ENCODE results near the gene NARF.
"Not testable (repeated sequence)": the region's sequence is repeated elsewhere in the genome, so short reads cannot be mapped to it uniquely, and the experiment has no call there.

Gene NARF

DNA sequence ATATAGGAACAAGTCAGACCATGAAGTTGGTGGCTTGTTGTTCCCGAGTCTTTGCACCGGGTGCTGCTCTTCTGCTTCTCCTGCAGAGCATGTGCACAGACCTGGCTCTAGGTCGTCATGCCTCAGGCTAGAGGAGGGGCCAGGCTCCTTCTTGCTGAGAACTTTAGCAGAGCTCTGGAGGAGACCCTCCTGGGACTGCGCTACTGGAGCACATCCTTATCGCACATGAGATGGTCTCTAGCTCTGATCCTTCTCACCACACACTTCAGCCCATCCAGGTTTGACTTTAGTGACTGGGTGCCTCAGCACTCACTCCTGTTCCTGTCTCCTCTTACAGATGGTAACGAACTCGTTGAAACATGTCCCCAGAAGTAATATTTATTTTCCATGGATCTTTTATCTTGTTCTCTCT, 75.9 kb downstream of the NARF start:
- no peaks in the 10 kb centered on the region for H3K9me3 ChIP-seq (ENCODE audit: severe bottlenecking)
- peaks cover 35% of the 10 kb centered on the region for H3K36me3 ChIP-seq
- H3K27me3 ChIP-seq (ENCODE audit: insufficient read depth, low read depth, severe bottlenecking) = no peaks in the 10 kb centered on the region
- H3K27ac ChIP-seq = no peak overlapping the region
- no peak for DNase-seq
- no peak overlapping the region for H3K4me3 ChIP-seq (ENCODE audit: low read depth, low read length)
- TF ChIP-seq, protein P1, sequence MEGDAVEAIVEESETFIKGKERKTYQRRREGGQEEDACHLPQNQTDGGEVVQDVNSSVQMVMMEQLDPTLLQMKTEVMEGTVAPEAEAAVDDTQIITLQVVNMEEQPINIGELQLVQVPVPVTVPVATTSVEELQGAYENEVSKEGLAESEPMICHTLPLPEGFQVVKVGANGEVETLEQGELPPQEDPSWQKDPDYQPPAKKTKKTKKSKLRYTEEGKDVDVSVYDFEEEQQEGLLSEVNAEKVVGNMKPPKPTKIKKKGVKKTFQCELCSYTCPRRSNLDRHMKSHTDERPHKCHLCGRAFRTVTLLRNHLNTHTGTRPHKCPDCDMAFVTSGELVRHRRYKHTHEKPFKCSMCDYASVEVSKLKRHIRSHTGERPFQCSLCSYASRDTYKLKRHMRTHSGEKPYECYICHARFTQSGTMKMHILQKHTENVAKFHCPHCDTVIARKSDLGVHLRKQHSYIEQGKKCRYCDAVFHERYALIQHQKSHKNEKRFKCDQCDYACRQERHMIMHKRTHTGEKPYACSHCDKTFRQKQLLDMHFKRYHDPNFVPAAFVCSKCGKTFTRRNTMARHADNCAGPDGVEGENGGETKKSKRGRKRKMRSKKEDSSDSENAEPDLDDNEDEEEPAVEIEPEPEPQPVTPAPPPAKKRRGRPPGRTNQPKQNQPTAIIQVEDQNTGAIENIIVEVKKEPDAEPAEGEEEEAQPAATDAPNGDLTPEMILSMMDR (IDR thresholded peaks at IDR 0.05; ENCODE audit: low read depth, low read length) = no peak

DNA sequence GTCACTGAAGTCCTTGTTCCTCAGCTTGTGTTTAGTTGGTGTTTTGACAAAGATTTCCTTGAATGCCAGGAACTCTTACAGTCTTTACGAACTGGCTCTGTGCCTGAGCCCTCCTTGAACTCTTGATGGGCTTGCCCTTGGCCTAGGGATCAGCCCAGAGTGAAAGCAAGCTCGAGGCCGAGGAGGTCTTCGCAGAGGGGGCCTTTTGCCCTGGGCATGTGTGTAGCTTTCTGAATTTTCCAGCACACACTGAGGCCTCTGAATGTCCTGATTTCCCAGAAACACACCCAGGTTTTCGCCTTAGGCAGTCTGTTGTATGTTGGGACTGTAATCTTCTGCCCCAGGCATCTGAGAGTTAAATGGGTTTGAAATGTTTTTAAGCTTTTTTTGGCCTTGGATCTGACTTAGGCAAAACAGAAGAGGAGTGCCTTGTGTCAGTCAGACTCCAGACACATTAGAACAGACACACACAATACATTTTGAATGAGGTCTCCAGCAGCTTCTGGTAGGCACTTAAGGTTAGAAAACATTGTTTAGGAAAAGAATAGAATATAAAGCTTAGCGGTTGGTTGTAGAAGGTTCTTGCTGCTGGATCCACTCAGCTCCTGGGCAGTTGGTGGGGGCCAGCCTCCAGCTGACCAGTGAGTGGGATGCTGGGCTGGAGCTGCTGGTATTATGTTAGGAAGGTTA, 78.1 kb downstream of the NARF start:
- no peak overlapping the region for H3K4me3 ChIP-seq (ENCODE audit: low read depth, low read length)
- H3K27ac ChIP-seq = no peak overlapping the region

DNA sequence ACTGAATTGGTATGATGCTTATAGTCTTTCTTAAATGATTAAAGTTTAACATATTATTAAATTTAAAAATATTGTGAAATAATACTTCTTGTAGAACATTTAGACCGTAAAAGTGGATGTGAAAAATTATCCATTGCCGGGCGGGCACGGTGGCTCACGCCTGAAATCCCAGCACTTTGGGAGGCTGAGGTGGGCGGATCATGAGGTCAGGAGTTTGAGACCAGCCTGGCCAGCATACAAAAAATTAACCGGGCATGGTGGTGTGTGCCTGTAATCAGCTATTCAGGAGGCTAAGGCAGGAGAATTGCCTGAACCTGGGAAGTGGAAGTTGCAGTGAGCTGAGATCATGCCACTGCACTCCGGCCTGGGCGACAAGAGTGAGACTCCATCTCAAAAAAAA, 78.7 kb downstream of the NARF start:
- not testable (repeated sequence) for DNase-seq; H3K4me3 ChIP-seq (ENCODE audit: low read depth, low read length); H3K9me3 ChIP-seq (ENCODE audit: severe bottlenecking); H3K27ac ChIP-seq; H3K27me3 ChIP-seq (ENCODE audit: insufficient read depth, low read depth, severe bottlenecking)
- peaks cover 28% of the 10 kb centered on the region for H3K36me3 ChIP-seq

More for the DNA sequence above, 78.1 kb downstream of the NARF start:
- Histone ChIP-seq H3K9me3 (ENCODE audit: severe bottlenecking) (no peaks in the 10 kb centered on the region), H3K27me3 (ENCODE audit: insufficient read depth, low read depth, severe bottlenecking) (no peaks in the 10 kb centered on the region), H3K36me3 (peaks cover 33% of the 10 kb centered on the region)
- DNase-seq = no peak
- TF ChIP-seq, protein P1 (IDR thresholded peaks at IDR 0.05; ENCODE audit: low read depth, low read length) = no peak

DNA sequence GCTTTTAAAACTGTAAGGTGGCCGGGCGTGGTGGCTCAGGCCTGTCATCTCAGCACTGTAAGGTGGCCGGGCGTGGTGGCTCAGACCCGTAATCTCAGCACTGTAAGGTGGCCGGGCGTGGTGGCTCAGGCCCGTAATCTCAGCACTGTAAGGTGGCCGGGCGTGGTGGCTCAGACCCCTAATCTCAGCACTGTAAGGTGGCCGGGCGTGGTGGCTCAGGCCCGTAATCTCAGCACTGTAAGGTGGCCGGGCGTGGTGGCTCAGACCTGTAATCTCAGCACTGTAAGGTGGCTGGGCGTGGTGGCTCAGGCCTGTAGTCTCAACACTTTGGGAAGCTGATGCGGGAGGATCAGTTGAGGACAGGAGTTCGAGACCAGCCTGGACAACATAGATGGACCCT, 80.5 kb downstream of the NARF start:
- not testable (repeated sequence) for H3K27ac ChIP-seq

More for the DNA sequence above, 80.5 kb downstream of the NARF start:
- not testable (repeated sequence) for H3K9me3 ChIP-seq (ENCODE audit: severe bottlenecking); DNase-seq; H3K4me3 ChIP-seq (ENCODE audit: low read depth, low read length); H3K27me3 ChIP-seq (ENCODE audit: insufficient read depth, low read depth, severe bottlenecking)
- peaks cover 32% of the 10 kb centered on the region for H3K36me3 ChIP-seq
